Naive B cell (primary cell): ENCODE measurements around the gene CTSD. TPM values are rescaled to one million over a fixed set of nuclear protein-coding genes. Genes with fewer than 3 reads are reported as not detected.
A peak's percentile ranks its signal among the peaks of the same experiment; 100 is the strongest.

ENCODE experiments used
- ATAC-seq, 2 donors: fragments of 150-1000 bp; cut with Tn5 transposase; 2 replicates each; pipeline ENCODE4 v1.10.0; 2021; ENCODE audit warnings: low read depth in 2 of 2, mild to moderate bottlenecking in 2 of 2, moderate library complexity in 2 of 2
- DNase-seq: peaks from one replicate; pipeline ENCODE4 v3.0.0; 2022
- H3K27ac Mint-ChIP-seq, 6 donors: one replicate each; pipeline ENCODE4 v1.8.0; 2020 to 2022; ENCODE audit warnings: mild to moderate bottlenecking in 6 of 6, mixed read lengths in 6 of 6, moderate library complexity in 5 of 6, inconsistent platforms in 2 of 6
- H3K27me3 Mint-ChIP-seq, 3 donors: one replicate each; pipeline ENCODE4 v1.8.0; 2021 to 2022; ENCODE audit warnings: mixed read lengths in 3 of 3, mild to moderate bottlenecking in 1 of 3
- H3K36me3 Mint-ChIP-seq, 2 donors: one replicate each; pipeline ENCODE4 v1.8.0; 2020 to 2022; ENCODE audit warnings: mixed read lengths in 2 of 2, inconsistent platforms in 1 of 2, mild to moderate bottlenecking in 1 of 2
- H3K4me1 Mint-ChIP-seq, 3 donors: one replicate each; pipeline ENCODE4 v1.8.0; 2020 to 2022; ENCODE audit warnings: mixed read lengths in 3 of 3, inconsistent platforms in 1 of 3, mild to moderate bottlenecking in 1 of 3, moderate library complexity in 1 of 3
- H3K4me3 Mint-ChIP-seq, 8 donors: one replicate each; pipeline ENCODE4 v1.8.0; 2020 to 2022; ENCODE audit warnings: mild to moderate bottlenecking in 8 of 8, mixed read lengths in 8 of 8, moderate library complexity in 8 of 8, inconsistent platforms in 2 of 8
- H3K9me3 Mint-ChIP-seq, 7 donors: one replicate each; pipeline ENCODE4 v1.8.0; 2020 to 2022; ENCODE audit warnings: mixed read lengths in 7 of 7, mild to moderate bottlenecking in 5 of 7, inconsistent platforms in 2 of 7, moderate library complexity in 1 of 7
- polyA plus RNA-seq, 6 donors: library from polyadenylated mRNA; unstranded; fragments of 300-500 nt; fragmentation: Illumina TruSeq; gene quantifications; one replicate each; pipeline ENCODE4 v1.2.3, GENCODE V29; 2021; ENCODE audit warnings: low read depth in 6 of 6

CTSD gene
- polyA plus RNA-seq, 6 donors from 2014 or later: 40.6 to 59.5 (median 51.8) TPM

DNA sequence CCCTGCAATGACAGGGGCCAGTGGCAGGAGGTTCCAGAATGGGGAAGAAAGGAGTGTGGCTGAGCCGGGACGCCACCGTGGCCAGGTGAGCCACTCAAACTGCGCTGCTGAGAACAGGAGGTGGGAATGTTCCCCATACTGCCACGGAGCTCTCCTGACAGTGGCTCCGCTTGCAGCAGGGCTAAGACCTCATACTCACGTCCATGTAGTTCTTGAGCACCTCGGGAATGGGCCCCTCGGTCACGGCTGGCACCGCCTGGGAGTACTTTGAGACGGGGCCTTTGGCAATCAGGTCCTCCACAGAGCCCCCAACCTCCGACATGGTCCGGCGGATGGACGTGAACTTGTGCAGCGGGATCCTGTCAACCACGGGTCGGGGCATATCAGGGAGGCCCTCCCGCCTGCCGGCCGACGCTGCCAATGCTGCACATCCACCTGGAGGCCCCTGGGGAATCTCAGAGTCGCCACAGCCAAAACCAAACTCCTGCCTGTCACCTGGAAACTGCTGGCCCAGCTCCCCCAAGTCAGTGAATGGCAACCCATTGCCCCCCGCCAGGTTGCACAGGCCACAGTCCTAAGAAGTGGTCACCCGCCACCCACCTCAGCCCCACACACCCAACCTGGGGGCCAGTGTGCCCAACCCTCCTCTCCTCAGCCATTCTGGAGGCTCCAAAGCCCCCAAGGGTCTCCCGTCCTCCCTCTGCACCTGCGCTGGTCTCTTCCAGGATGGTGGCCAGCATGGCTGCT is 2.4 kb downstream of the CTSD start:
- Mint-ChIP-seq H3K4me3 (peak overlapping the region in 3 of 8 donors; percentile 3 to 56 (median 34)), H3K36me3 (no peaks in the 10 kb centered on the region), H3K9me3 (no peaks in the 10 kb centered on the region), H3K4me1 (peaks cover 12 to 40% (median 38%) of the 10 kb centered on the region in 3 donors), H3K27ac (peak overlapping the region in 1 of 6 donors; percentile 49), H3K27me3 (no peaks in the 10 kb centered on the region)
- DNase-seq (no peak), ATAC-seq (no peak)

DNA sequence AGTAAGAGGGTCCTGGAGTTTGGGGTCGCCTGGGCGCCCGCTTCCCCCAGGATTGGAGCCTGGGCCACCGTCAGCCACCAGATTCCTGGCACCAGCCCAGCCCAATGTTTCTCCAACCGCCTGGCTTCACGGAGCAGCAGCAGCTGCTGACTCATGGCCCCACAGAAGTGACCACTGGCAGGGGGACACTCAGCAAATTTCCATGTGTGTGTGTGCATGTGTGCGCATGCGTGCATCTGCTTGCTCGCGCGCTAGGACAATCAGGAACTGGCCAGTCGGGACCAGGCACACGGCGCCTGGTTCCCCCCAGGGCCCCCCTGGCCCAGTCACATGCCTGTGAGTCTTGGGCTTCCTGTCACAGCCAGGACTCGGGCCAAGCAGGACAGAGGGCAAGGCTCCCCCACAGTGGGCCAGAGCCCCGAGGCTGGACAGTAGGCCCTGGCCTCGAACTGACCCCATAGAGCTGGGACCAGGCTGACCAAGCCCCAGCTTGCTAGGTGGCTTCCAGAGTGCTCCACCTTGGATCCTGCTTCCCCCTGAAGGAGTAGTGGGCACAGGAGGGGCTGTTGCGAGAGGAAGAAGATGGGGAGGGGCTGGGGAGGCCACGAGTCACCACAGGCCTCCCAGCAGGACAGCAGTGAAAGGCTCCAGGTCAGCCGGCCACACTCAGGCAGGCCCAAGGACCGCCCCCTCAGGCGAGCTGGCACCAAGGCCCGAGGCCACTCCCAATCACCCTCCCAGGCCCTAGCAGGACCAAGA is 3.2 kb downstream of the CTSD start:
- H3K27me3 Mint-ChIP-seq: no peaks in the 10 kb centered on the region
- ATAC-seq (no peak), DNase-seq (no peak)
- no peaks in the 10 kb centered on the region for H3K9me3 Mint-ChIP-seq
- H3K4me1 Mint-ChIP-seq: peaks cover 12 to 40% (median 38%) of the 10 kb centered on the region in 3 donors
- H3K4me3 Mint-ChIP-seq: peak overlapping the region in 3 of 8 donors; percentile 3 to 56 (median 34)
- H3K27ac Mint-ChIP-seq: no peak overlapping the region
- peaks cover 0 to 6% of the 10 kb centered on the region in 2 donors for H3K36me3 Mint-ChIP-seq

DNA sequence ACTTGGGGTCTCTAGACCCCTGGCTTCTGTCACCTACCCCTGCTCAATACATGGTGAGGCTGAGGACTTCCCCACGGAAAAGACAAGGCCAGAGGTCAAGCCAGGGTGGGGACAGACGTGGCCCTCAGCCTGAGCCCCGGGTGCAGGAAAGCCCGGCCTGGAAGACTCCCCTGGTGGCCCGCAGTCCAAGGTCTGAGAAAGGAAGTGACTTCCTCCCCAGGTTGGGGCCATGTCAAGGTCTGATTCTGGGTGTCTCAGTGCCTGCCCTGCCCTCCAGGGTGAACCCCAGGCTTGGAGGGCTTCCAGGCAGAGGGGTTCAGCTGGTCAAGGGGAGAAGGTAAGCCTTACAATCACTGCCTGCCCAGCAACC is 3.9 kb downstream of the CTSD start:
- ATAC-seq (no peak), DNase-seq (no peak)
- no peak overlapping the region for H3K4me3 Mint-ChIP-seq

DNA sequence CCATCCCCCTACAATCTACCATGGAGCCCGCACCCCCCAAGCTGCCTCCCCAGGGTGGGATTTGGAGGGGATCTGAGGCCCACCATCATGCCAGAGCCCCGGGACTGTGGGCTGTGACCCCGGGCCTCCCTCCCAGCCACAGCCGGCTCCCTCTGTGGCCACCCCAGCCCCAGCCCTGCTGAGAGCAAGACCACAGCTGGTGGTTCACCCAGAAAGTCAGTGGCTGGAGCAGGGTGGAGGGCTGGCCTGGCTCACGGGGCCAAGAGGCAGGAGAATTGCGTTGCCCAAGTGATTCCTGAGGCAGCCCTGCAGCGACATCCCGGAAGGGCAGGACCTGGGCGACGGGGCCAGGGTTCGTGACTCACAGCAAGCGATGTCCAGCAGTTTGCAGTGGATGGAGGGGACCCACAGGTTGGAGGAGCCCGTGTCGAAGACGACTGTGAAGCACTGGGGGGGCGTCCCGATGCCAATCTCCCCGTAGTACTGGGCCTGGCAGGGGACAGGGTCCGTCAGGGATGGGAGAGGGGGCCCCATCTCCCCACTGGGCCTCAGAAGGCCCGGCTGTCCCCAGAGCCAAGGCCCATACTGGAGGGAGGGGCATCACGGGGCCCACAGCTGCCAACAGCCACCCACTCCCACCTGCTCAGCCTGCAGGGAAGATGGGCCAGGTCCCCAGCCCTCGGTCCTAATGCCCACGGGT is 4.4 kb downstream of the CTSD start:
- Mint-ChIP-seq H3K27ac (peak overlapping the region in 2 of 6 donors; percentile 62 to 88), H3K4me1 (peaks cover 16 to 37% (median 36%) of the 10 kb centered on the region in 3 donors), H3K36me3 (peaks cover 0 to 8% of the 10 kb centered on the region in 2 donors), H3K9me3 (no peaks in the 10 kb centered on the region), H3K27me3 (no peaks in the 10 kb centered on the region), H3K4me3 (no peak overlapping the region)
- DNase-seq (no peak), ATAC-seq (no peak)

More for the DNA sequence above, 3.9 kb downstream of the CTSD start:
- Mint-ChIP-seq H3K27ac (no peak overlapping the region), H3K36me3 (peaks cover 0 to 8% of the 10 kb centered on the region in 2 donors), H3K27me3 (no peaks in the 10 kb centered on the region), H3K9me3 (no peaks in the 10 kb centered on the region), H3K4me1 (peaks cover 13 to 40% (median 38%) of the 10 kb centered on the region in 3 donors)

DNA sequence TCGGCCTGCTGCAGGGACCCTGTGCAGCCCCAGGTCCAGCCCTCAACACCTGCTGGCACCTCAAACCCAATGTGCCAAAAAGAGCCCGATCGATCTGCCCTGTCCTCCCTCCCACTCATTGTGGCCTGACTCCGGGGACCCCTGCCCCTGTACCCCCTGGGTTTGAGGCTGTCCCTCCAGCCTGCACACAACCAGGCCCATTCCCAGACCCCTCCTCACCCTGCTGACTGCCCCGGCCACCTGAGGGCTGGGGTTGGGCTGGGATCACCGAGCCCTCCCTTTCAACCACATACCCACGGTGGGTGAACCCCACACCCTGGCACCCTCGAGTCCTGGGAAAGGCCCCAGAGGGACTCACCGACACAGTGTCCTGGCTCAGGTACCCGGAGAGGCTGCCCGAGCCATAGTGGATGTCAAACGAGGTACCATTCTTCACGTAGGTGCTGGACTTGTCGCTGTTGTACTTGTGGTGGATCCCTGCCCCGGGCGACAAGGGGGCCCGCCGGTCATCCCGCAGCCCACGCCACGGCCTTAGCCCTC is 5.0 kb downstream of the CTSD start:
- ATAC-seq (no peak), DNase-seq (no peak)
- Mint-ChIP-seq H3K9me3 (no peaks in the 10 kb centered on the region), H3K4me1 (peaks cover 15 to 35% (median 34%) of the 10 kb centered on the region in 3 donors), H3K27ac (peak overlapping the region in 3 of 6 donors; percentile 59 to 88 (median 62)), H3K4me3 (peak overlapping the region in 1 of 8 donors; percentile 47), H3K27me3 (no peaks in the 10 kb centered on the region), H3K36me3 (peaks cover 0 to 8% of the 10 kb centered on the region in 2 donors)

DNA sequence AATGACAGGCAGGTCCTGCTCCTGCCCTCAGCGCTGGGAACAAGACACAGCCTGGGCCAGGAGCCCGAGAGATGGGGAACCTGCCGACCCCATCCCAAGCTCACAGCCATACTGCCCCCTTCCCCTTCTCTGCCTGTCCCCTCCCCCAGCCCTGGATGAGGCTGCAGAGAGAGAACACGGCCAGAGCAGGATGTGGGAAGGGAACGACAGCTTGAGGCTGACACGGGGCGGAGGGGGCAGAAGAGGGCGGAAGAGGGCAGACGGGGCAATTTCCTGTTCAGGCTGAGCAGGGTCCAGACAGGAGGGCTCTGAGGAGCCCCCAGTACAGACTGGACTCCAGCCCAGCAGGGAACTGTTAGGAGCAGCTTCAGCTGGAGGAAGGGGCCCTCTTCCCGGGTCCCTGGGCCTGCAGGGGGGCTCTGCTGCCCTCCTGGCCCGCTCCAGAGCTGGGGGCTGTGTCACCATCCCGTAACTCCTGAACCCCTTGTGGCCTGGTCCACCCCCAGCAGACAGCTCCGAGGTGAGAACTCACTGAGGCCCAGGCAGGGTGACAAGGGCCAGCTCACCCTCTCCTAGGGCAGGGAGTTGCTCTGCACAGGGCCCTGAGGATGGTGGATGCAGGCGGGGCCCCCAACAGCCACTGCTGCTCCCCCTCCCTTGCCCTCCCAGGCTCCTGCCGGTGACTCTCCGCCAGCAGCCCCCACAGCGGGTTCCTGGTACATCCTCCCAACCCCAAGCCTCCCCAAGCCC is 5.7 kb downstream of the CTSD start:
- Mint-ChIP-seq H3K9me3 (no peaks in the 10 kb centered on the region), H3K27me3 (no peaks in the 10 kb centered on the region), H3K4me3 (peak overlapping the region in 3 of 8 donors; percentile 31 to 66 (median 47)), H3K4me1 (peaks cover 17 to 35% (median 34%) of the 10 kb centered on the region in 3 donors), H3K27ac (peak overlapping the region in 2 of 6 donors; percentile 26 to 88), H3K36me3 (peaks cover 0 to 11% of the 10 kb centered on the region in 2 donors)
- ATAC-seq (no peak), DNase-seq (no peak)

DNA sequence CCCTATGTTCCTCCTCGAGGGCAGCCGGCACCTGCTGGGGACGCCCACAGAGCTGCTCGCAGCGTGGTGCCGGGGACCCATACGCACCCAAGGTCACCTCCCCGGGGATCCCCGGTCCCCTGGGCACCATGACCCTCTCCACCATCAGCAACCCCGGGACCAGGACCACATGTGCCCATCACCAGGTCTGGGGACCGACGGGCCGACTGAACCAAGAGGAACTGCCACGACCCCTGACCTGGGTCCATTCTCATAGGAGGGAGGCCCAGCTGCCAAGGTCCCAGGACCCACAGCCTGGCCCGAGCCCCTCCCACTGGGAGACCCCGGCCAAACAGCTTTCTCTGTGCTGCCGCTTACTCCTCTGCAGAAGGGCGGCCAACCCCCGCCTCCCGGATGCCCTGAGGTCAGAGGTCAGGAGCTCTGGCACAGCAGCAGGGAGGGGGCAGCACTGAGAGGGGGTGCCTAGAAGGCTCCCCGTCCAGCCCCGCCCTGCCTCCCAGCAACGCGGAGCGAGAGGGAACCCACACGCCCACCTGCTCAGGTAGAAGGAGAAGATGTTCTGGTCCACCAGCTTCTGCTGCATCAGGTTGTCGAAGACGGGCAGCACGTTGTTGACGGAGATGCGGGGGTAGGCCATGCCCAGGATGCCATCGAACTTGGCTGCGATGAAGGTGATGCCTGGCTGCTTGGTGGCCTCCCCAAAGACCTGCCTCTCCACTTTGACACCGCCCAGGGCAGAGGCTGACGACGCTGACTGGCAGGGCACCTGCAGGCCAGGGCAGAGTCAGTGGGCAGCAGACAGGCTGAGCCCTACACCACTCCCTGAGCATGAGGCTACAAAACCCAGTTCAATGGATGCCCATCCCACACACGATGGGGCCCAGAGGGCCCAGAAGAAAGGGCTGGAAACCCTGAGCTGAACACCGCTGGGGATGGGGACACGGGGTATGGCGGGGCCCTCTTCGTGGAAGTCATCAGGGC is 6.6 kb downstream of the CTSD start:
- ATAC-seq: no peak
- no peak for DNase-seq
- no peak overlapping the region for H3K27ac Mint-ChIP-seq

DNA sequence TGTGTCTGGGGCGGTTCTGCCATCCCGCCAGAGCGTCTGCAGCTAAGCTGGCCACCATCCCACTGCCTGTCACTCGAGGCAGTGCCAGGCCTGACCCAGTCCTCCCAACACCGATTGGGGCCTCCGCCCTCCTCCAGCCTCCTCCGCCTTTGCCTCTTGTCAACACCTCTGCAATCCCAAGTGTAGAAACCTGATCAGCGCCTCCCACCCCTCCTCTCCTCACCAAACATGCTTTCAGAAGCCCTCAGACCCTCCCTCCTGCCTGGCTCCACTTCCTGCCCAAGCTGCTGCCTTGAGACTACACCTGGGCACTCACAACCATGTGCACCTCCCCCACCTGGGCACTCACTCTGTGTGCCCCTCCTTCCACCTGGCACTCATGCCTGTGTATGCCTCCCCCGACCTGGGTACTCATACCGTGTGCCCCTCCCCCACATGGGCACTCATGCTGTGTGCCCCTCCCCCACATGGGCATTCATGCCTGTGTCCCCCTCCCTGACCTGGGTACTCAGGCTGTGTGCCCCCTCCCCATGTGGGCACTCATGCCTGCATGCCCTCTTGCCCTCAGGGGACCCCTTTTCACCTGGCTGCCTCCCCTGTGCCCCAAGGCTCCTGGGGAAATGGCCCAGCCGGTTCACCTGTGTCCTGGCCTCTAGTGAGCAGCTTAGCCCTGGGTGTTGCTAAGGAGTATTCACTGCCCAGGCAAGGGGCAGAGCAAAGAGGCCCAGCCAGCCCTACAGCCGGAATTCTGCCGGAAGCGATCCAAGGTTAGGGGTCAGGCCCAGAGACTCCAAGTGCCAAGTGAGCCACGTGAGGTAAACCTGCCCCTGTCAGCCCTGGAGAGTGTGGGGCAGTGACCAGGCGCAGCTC is 7.8 kb downstream of the CTSD start:
- no peak for ATAC-seq
- H3K4me1 Mint-ChIP-seq: peaks cover 10 to 21% (median 19%) of the 10 kb centered on the region in 3 donors

More for the DNA sequence above, 6.6 kb downstream of the CTSD start:
- no peaks in the 10 kb centered on the region for H3K27me3 Mint-ChIP-seq
- peaks cover 14 to 26% (median 25%) of the 10 kb centered on the region in 3 donors for H3K4me1 Mint-ChIP-seq
- peaks cover 0 to 15% of the 10 kb centered on the region in 2 donors for H3K36me3 Mint-ChIP-seq
- peak overlapping the region in 2 of 8 donors; percentile 31 to 35 for H3K4me3 Mint-ChIP-seq
- no peaks in the 10 kb centered on the region for H3K9me3 Mint-ChIP-seq

DNA sequence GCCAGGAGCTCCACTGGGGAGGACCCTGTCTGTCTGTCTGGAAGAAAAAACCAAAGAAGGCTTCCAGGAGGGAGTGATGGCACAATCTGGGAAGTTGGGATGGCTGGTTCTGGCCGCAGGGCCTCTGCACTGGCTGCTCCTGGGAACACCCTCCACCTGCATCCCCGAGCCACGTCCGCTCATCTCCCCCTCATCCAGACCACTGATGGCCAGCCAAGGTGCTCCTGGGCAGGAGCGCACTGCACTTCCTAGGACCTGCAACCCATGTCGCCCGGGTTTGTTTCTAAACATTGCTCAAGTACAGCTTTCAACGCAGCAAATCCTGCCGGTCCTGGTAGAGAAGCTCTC is 8.4 kb downstream of the CTSD start:
- H3K27me3 Mint-ChIP-seq: peaks cover 3 to 14% (median 6%) of the 10 kb centered on the region in 3 donors
- peak overlapping the region in 1 of 6 donors; percentile 74 for H3K27ac Mint-ChIP-seq
- ATAC-seq (no peak), DNase-seq (no peak)
- H3K9me3 Mint-ChIP-seq: no peaks in the 10 kb centered on the region
- peaks cover 13 to 23% (median 19%) of the 10 kb centered on the region in 3 donors for H3K4me1 Mint-ChIP-seq
- H3K4me3 Mint-ChIP-seq: no peak overlapping the region
- H3K36me3 Mint-ChIP-seq: peaks cover 0 to 19% of the 10 kb centered on the region in 2 donors

More for the DNA sequence above, 7.8 kb downstream of the CTSD start:
- peak overlapping the region in 1 of 6 donors; percentile 74 for H3K27ac Mint-ChIP-seq
- H3K36me3 Mint-ChIP-seq: peaks cover 0 to 15% of the 10 kb centered on the region in 2 donors
- H3K27me3 Mint-ChIP-seq: peaks cover 0 to 8% (median 0%) of the 10 kb centered on the region in 3 donors
- H3K4me3 Mint-ChIP-seq: no peak overlapping the region
- DNase-seq: no peak
- H3K9me3 Mint-ChIP-seq: no peaks in the 10 kb centered on the region

DNA sequence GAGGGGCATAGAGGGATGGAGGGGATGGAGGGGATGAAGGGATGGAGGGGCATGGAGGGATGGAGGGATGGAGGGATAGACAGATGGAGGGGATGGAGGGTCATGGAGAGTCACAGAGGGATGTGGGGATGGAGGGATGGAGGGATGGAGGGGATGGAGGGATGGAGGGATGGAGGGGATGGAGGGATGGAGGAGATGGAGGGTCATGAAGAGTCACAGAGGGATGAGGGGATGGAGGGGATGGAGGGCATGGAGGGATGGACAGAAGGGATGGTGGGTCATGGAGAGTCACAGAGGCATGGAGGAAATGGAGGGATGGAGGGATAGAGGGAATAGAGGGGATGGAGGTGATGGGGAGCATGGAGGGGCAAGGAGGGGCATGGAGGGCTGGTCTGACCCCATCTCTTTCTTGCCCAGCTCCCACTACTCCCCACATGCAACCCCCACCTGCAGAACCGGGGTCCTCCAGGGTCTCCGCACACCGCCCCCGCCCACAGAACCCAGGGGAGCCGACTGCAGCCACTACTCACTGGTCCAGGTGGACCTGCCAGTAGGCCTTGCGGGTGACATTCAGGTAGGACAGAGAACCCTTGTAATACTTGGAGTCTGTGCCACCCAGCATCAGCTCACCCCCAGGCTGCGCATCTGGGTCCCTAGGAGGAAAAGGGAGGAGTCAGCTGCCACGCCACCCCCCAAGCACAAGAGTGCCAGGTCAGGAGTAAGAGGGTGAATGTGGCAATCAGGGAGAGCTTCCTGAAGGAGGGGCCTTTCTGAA is 9.2 kb downstream of the CTSD start:
- Mint-ChIP-seq H3K9me3 (no peaks in the 10 kb centered on the region), H3K4me3 (no peak overlapping the region), H3K27me3 (peaks cover 8 to 21% (median 13%) of the 10 kb centered on the region in 3 donors), H3K36me3 (peaks cover 0 to 26% of the 10 kb centered on the region in 2 donors), H3K4me1 (peaks cover 19 to 30% (median 19%) of the 10 kb centered on the region in 3 donors), H3K27ac (no peak overlapping the region)
- DNase-seq: no peak
- no peak for ATAC-seq
